Caco-2 (cell line): ENCODE data around the gene MS4A15. TPM values are rescaled to one million over a fixed set of nuclear protein-coding genes. Genes with fewer than 3 reads are reported as not detected.
"Not testable (repeated sequence)": the region's sequence is repeated elsewhere in the genome, so short reads cannot be mapped to it uniquely, and the experiment has no call there.

ENCODE experiments used
- BruUV-seq: library from RNA; stranded (reverse); fragments of 400-500 nt; replicated peaks from 2 replicates; lab custom pipeline; 2021; lab: Mats Ljungman, UMichigan
- CTCF ChIA-PET: fragments of 300-600 bp; sonication (Branson Sonifier 250); formaldehyde crosslinking; loops from one replicate; lab custom pipeline; 2022; ENCODE audit warnings: antibody characterized with exemption; lab: Charles Lee
- POLR2A ChIA-PET: fragments of 300-600 bp; sonication (Branson Sonifier 250); formaldehyde crosslinking; loops from one replicate; lab custom pipeline; 2022; ENCODE audit warnings: antibody characterized with exemption; lab: Charles Lee
- DNase-seq, 2 experiments: peaks; one replicate each; pipeline versions ENCODE4 v3.0.0 to v3.0.0-alpha.2; 2020 to 2022
- H3K27me3 ChIP-seq: replicated peaks from 2 replicates; pipeline ENCODE4 v1.6.0; 2011; ENCODE audit warnings: low read length; ENCODE audit not compliant: control insufficient read depth, insufficient read depth
- H3K36me3 ChIP-seq: 2 replicates; pipeline ENCODE4 v1.5.1; 2011; ENCODE audit warnings: low read length; ENCODE audit not compliant: control insufficient read depth, insufficient read depth
- H3K4me1 ChIP-seq: fragments of 250-450 bp; sonication (Bioruptor Pico); 2 replicates; pipeline ENCODE4 v1.5.1; 2020; ENCODE audit warnings: mild to moderate bottlenecking
- H3K4me3 ChIP-seq: 2 replicates; pipeline ENCODE4 v1.5.1; 2011; ENCODE audit warnings: low read depth, mild to moderate bottlenecking, control low read depth, low read length
- H3K9me3 ChIP-seq: fragments of 250-450 bp; sonication (Bioruptor Pico); 2 replicates; pipeline ENCODE4 v1.5.1; 2020; ENCODE audit warnings: mild to moderate bottlenecking, moderate library complexity
- H3K27ac Mint-ChIP-seq: one replicate; pipeline ENCODE4 v1.8.0; 2022; ENCODE audit warnings: mixed read lengths; ENCODE audit not compliant: unreplicated experiment
- H3K27me3 Mint-ChIP-seq: one replicate; pipeline ENCODE4 v1.8.0; 2022; ENCODE audit warnings: mixed read lengths; ENCODE audit not compliant: insufficient read depth, unreplicated experiment
- H3K36me3 Mint-ChIP-seq: one replicate; pipeline ENCODE4 v1.8.0; 2022; ENCODE audit warnings: mild to moderate bottlenecking, mixed read lengths; ENCODE audit not compliant: insufficient read depth, unreplicated experiment
- H3K4me1 Mint-ChIP-seq: one replicate; pipeline ENCODE4 v1.8.0; 2022; ENCODE audit warnings: low read depth, mixed read lengths; ENCODE audit not compliant: unreplicated experiment
- H3K4me3 Mint-ChIP-seq: one replicate; pipeline ENCODE4 v1.8.0; 2022; ENCODE audit warnings: mild to moderate bottlenecking, moderate library complexity, mixed read lengths; ENCODE audit not compliant: unreplicated experiment
- H3K9me3 Mint-ChIP-seq: one replicate; pipeline ENCODE4 v1.8.0; 2022; ENCODE audit warnings: mixed read lengths; ENCODE audit not compliant: unreplicated experiment
- CTCF ChIP-seq, 2 experiments: fragments of 200-600 bp in 1 of 2; IDR thresholded peaks; 1 replicate in 1 of 2; 2 replicates in 1 of 2; pipeline versions ENCODE4 v1.5.1 to v1.8.0; 2011 to 2022; ENCODE audit warnings: antibody characterized with exemption in 1 of 2, control low read depth in 1 of 2, inconsistent platforms in 1 of 2, low read depth in 1 of 2, low read length in 1 of 2, mild to moderate bottlenecking in 1 of 2, moderate library complexity in 1 of 2; ENCODE audit not compliant: insufficient read depth in 1 of 2, severe bottlenecking in 1 of 2, unreplicated experiment in 1 of 2
- intact Hi-C: fragments of 100-400 bp; cut with micrococcal nuclease; formaldehyde crosslinking; loops from one replicate; pipeline ENCODE4 v1.10.0; 2022; ENCODE audit not compliant: unreplicated experiment
- total RNA-seq: library from RNA; stranded (reverse); gene quantifications from 2 replicates; pipeline ENCODE4 v1.2.3, GENCODE V29; 2022

The MS4A15 gene
- total RNA-seq, 1 experiment from 2014 or later: not detected

- H3K9me3 Mint-ChIP-seq: no peaks in the 10 kb centered on the region
- no peaks in the 10 kb centered on the region for H3K36me3 Mint-ChIP-seq
- H3K36me3 ChIP-seq: no peaks in the 10 kb centered on the region
- no peak for TF ChIP-seq CTCF (IDR thresholded peaks at IDR 0.05; ENCODE audit: insufficient read depth in 1 of 2, low read depth in 1 of 2, low read length in 1 of 2, severe bottlenecking in 1 of 2, unreplicated experiment in 1 of 2)
- DNase-seq: no peak
- POLR2A ChIA-PET: no interaction called here
- H3K4me3 ChIP-seq: no peak overlapping the region
- intact Hi-C loops: no loop called here
- no peak overlapping the region for H3K4me3 Mint-ChIP-seq
- CTCF ChIA-PET: no interaction called here
- no peak overlapping the region for H3K27ac Mint-ChIP-seq
- no peaks in the 10 kb centered on the region for H3K4me1 ChIP-seq
- no peaks in the 10 kb centered on the region for H3K27me3 ChIP-seq
- no peaks in the 10 kb centered on the region for H3K4me1 Mint-ChIP-seq
- peaks cover 12% of the 10 kb centered on the region for H3K9me3 ChIP-seq
- no TSS peak for BruUV-seq
- H3K27me3 Mint-ChIP-seq: no peaks in the 10 kb centered on the region
Observed at GRCh38 chr11:60818057-60818456, 61.4 kb downstream of the MS4A15 start.

- no TSS peak for BruUV-seq
- CTCF ChIA-PET: interaction anchor here (1.1 kb wide), 2 partner anchors 9 to 47 kb away, joined by 3 to 4 read pairs; no protein-coding TSS in a partner anchor
- Mint-ChIP-seq H3K9me3 (no peaks in the 10 kb centered on the region), H3K27ac (no peak overlapping the region), H3K4me1 (no peaks in the 10 kb centered on the region), H3K36me3 (no peaks in the 10 kb centered on the region), H3K27me3 (no peaks in the 10 kb centered on the region), H3K4me3 (no peak overlapping the region)
- DNase-seq: no peak
- no peaks in the 10 kb centered on the region for H3K27me3 ChIP-seq
- H3K9me3 ChIP-seq: peaks cover 4% of the 10 kb centered on the region
- intact Hi-C loops: no loop called here
- H3K4me1 ChIP-seq: no peaks in the 10 kb centered on the region
- POLR2A ChIA-PET: no interaction called here
- no peaks in the 10 kb centered on the region for H3K36me3 ChIP-seq
- TF ChIP-seq CTCF (IDR thresholded peaks at IDR 0.05; ENCODE audit: insufficient read depth in 1 of 2, low read depth in 1 of 2, low read length in 1 of 2, severe bottlenecking in 1 of 2, unreplicated experiment in 1 of 2): no peak
- no peak overlapping the region for H3K4me3 ChIP-seq
Observed at GRCh38 chr11:60821827-60822599, 65.3 kb downstream of the MS4A15 start.

GRCh38 chr11:60823745-60824306 lies 67.2 kb downstream of the MS4A15 start:
- H3K4me3 ChIP-seq, H3K27me3 ChIP-seq, H3K4me3 Mint-ChIP-seq, BruUV-seq, H3K9me3 Mint-ChIP-seq, H3K27ac Mint-ChIP-seq, H3K27me3 Mint-ChIP-seq, H3K4me1 Mint-ChIP-seq, H3K36me3 Mint-ChIP-seq, H3K36me3 ChIP-seq, POLR2A ChIA-PET, H3K9me3 ChIP-seq, H3K4me1 ChIP-seq, DNase-seq, intact Hi-C loops: not testable (repeated sequence)
- CTCF ChIA-PET: interaction anchor here (1.0 kb wide), 1 partner anchor 64 kb away, joined by 3 read pairs; no protein-coding TSS in a partner anchor
